ENCODE results near the gene HDGFL2.

Gene HDGFL2

DNA sequence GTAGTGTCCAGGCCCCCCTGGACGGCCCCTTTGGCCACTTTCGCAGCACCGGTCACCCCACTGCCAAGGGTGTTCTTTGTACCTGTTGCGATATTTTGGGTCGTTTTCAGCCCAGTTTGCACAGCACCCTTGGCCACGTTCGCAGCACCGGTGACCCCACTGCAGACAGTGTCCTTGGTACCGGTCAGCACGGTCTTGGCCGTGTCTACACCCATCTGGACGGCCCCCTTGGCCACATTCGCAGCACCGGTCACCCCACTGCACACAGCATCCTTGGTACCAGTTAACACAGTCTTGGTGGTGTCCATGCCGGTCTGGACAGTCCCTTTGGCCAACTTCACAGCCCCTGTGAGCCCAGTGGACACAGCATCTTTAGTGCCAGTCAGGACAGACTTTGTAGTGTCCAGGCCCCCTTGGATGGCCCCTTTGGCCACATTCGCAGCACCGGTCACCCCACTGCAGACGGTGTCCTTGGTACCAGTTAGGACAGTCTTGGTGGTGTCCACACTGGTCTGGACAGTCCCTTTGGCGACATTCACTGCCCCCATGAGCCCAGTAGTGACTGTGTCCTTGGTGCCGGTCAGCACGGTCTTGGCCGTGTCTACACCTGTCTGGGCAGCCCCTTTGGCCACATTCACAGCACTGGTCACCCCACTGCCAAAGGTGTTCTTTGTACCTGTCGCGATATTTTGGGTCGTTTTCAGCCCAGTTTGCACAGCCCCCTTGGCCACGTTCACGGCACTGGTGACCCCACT, 39.4 kb downstream of the HDGFL2 start:
- Histone ChIP-seq H3K4me1 (ENCODE audit: control insufficient read depth, insufficient read depth, low read length) (no peaks in the 10 kb centered on the region), H3K4me3 (ENCODE audit: low read depth, low read length) (no peak overlapping the region), H3K9me3 (ENCODE audit: control insufficient read depth, insufficient read depth, low read length) (no peaks in the 10 kb centered on the region), H3K36me3 (ENCODE audit: control insufficient read depth, insufficient read depth, low read length) (no peaks in the 10 kb centered on the region), H3K27ac (ENCODE audit: low read depth, low read length) (no peak overlapping the region), H3K9ac (ENCODE audit: low read depth, low read length) (no peak overlapping the region), H3K27me3 (ENCODE audit: control insufficient read depth, insufficient read depth, low read length) (peaks cover 45% of the 10 kb centered on the region)

DNA sequence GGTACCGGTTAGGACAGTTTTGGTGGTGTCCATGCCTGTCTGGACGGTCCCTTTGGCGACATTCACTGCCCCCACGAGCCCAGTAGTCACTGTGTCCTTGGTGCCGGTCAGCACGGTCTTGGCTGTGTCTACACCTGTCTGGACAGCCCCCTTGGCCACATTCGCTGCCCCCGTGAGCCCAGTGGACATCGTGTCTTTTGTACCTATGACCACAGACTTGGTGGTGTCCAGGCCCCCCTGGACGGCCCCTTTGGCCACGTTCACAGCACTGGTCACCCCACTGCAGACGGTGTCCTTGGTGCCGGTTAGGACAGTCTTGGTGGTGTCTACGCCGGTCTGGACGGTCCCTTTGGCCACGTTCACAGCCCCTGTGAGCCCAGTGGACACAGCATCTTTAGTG, 40.0 kb downstream of the HDGFL2 start:
- H3K36me3 ChIP-seq (ENCODE audit: control insufficient read depth, insufficient read depth, low read length): no peaks in the 10 kb centered on the region
- no peaks in the 10 kb centered on the region for H3K4me1 ChIP-seq (ENCODE audit: control insufficient read depth, insufficient read depth, low read length)
- H3K27me3 ChIP-seq (ENCODE audit: control insufficient read depth, insufficient read depth, low read length): peaks cover 45% of the 10 kb centered on the region

DNA sequence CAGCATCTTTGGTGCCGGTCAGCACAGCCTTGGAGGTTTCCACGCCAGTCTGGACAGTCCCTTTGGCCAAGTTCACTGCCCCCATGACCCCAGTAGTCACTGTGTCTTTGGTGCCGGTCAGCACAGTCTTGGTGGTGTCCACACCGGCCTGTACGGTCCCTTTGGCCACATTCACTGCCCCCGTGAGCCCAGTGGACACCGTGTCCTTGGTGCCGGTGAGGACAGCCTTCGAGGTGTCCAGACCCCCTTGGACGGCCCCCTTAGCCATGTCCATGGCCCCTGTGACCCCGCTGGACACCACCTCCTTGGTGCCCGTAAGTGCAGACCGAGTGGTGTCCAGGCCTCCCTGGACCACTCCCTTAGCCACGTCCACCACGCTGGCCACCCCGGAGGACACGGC, 41.2 kb downstream of the HDGFL2 start:
- Histone ChIP-seq H3K9ac (ENCODE audit: low read depth, low read length) (no peak overlapping the region), H3K4me1 (ENCODE audit: control insufficient read depth, insufficient read depth, low read length) (no peaks in the 10 kb centered on the region), H3K36me3 (ENCODE audit: control insufficient read depth, insufficient read depth, low read length) (no peaks in the 10 kb centered on the region), H3K27ac (ENCODE audit: low read depth, low read length) (no peak overlapping the region), H3K27me3 (ENCODE audit: control insufficient read depth, insufficient read depth, low read length) (peaks cover 47% of the 10 kb centered on the region), H3K4me3 (ENCODE audit: low read depth, low read length) (no peak overlapping the region), H3K9me3 (ENCODE audit: control insufficient read depth, insufficient read depth, low read length) (no peaks in the 10 kb centered on the region)

More for the DNA sequence above, 40.0 kb downstream of the HDGFL2 start:
- no peak overlapping the region for H3K9ac ChIP-seq (ENCODE audit: low read depth, low read length)
- H3K27ac ChIP-seq (ENCODE audit: low read depth, low read length): no peak overlapping the region
- H3K4me3 ChIP-seq (ENCODE audit: low read depth, low read length): no peak overlapping the region
- no peaks in the 10 kb centered on the region for H3K9me3 ChIP-seq (ENCODE audit: control insufficient read depth, insufficient read depth, low read length)

DNA sequence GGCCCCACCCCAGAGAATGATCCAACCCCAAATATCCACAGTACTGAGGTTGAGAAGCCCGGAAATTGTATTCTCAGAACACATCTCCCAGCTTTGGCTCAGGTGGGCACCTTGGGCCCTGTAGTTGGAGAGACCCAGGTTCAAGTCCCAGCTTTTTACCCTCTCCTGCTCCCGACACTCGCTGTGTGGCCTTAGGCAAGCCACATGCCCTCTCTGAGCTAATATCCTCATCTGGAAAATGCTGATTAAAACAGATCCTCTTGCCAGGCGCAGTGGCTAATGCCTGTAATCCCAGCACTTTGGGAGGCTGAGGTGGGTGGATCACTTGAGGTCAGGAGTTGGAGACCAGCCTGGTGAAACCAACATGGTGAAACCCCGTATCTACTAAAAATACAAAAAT, 43.6 kb downstream of the HDGFL2 start:
- no peak overlapping the region for H3K4me3 ChIP-seq (ENCODE audit: low read depth, low read length)
- peaks cover 43% of the 10 kb centered on the region for H3K27me3 ChIP-seq (ENCODE audit: control insufficient read depth, insufficient read depth, low read length)
- no peaks in the 10 kb centered on the region for H3K9me3 ChIP-seq (ENCODE audit: control insufficient read depth, insufficient read depth, low read length)
- no peak overlapping the region for H3K9ac ChIP-seq (ENCODE audit: low read depth, low read length)
- no peaks in the 10 kb centered on the region for H3K4me1 ChIP-seq (ENCODE audit: control insufficient read depth, insufficient read depth, low read length)
- H3K27ac ChIP-seq (ENCODE audit: low read depth, low read length): no peak overlapping the region
- H3K36me3 ChIP-seq (ENCODE audit: control insufficient read depth, insufficient read depth, low read length): no peaks in the 10 kb centered on the region

DNA sequence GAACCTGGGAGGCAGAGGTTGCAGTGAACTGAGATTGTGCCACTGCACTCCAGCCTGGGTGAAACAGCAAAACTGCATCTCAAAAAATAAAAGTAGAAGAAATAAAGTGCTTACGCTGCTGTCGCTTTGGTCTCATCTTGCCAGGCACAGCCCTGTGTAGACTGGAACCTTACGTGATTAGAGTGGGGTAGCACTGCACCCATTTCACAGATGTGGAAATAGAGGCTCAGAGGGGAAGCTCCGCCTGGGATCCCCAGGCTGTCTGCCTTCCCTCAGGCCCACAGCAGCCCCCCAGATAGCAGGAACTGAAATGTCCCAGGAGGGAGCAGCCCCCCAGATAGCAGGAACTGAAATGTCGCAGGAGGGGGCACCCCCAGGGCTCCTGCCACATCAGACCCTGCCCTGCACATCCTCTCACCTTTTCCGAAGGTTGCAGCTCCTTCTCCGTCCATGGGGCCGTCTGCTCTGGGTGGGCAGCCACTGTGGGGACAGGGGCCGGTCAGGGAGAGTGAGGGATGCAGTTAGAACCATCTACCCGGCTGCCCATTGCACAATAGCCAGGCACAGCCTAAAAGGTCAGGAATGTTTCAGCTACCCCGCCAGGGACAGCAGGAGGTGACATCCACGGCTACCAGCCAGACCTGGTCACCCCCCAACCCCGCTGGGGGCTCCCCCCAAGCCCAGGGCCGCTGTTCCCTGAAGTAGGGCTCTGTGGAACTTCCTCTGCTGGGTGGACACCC, 44.3 kb downstream of the HDGFL2 start:
- Histone ChIP-seq H3K4me3 (ENCODE audit: low read depth, low read length) (no peak overlapping the region), H3K4me1 (ENCODE audit: control insufficient read depth, insufficient read depth, low read length) (no peaks in the 10 kb centered on the region), H3K27me3 (ENCODE audit: control insufficient read depth, insufficient read depth, low read length) (peaks cover 41% of the 10 kb centered on the region), H3K9me3 (ENCODE audit: control insufficient read depth, insufficient read depth, low read length) (no peaks in the 10 kb centered on the region), H3K36me3 (ENCODE audit: control insufficient read depth, insufficient read depth, low read length) (no peaks in the 10 kb centered on the region), H3K9ac (ENCODE audit: low read depth, low read length) (no peak overlapping the region), H3K27ac (ENCODE audit: low read depth, low read length) (no peak overlapping the region)

DNA sequence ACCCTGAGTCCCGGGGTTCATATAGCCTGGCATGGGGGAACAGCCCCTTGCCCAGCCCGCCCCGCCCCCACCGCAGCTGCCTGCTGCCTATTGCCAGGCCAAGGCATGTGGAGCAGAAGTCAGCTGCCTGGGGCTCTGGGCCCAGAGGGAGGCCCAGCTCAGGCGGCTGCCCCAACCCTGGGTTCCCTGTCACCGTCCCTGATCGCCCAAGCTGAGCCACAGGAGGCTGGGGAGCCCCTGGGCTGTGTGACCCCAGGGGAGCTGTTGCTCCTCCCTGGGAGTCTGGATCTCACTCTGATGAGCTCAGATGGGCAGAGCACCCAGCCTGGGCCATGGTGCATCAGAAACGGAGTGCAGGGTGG, 44.8 kb downstream of the HDGFL2 start:
- Histone ChIP-seq H3K4me3 (ENCODE audit: low read depth, low read length) (no peak overlapping the region), H3K9me3 (ENCODE audit: control insufficient read depth, insufficient read depth, low read length) (no peaks in the 10 kb centered on the region), H3K4me1 (ENCODE audit: control insufficient read depth, insufficient read depth, low read length) (no peaks in the 10 kb centered on the region), H3K36me3 (ENCODE audit: control insufficient read depth, insufficient read depth, low read length) (no peaks in the 10 kb centered on the region), H3K27me3 (ENCODE audit: control insufficient read depth, insufficient read depth, low read length) (peaks cover 37% of the 10 kb centered on the region), H3K27ac (ENCODE audit: low read depth, low read length) (no peak overlapping the region), H3K9ac (ENCODE audit: low read depth, low read length) (no peak overlapping the region)

DNA sequence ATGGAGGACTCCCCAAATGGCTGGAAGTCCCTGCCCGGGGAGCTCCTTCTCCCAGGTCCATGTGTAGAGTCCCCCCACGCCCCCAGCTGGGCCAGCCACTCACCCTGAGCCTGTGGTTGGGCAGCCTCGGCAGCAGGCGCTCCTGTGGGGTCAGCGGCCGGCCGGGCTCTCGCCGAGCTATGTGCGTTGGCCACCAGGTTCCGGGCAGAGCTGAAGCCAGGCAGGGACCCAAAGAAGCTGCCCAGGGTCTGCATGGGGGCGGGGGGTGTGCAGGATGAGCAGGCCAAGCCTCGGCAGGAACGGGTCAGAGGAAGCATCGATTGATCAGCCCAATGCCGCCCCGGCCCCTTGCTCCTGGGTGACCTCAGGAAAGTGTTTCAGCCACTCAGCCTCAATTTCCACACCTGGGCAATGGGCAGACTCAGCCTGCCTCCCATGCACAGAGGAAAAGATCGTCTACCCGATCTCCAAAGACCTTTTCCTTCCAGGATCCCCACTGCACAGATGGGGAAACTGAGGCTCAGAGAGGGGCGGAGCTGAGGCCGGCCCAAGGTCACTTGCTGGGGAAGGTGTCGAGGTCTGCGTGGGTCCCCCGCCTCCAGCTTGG, 45.5 kb downstream of the HDGFL2 start:
- H3K36me3 ChIP-seq (ENCODE audit: control insufficient read depth, insufficient read depth, low read length): no peaks in the 10 kb centered on the region
- H3K4me1 ChIP-seq (ENCODE audit: control insufficient read depth, insufficient read depth, low read length): no peaks in the 10 kb centered on the region
- no peak overlapping the region for H3K27ac ChIP-seq (ENCODE audit: low read depth, low read length)
- H3K9me3 ChIP-seq (ENCODE audit: control insufficient read depth, insufficient read depth, low read length): no peaks in the 10 kb centered on the region
- H3K4me3 ChIP-seq (ENCODE audit: low read depth, low read length): no peak overlapping the region
- no peak overlapping the region for H3K9ac ChIP-seq (ENCODE audit: low read depth, low read length)
- H3K27me3 ChIP-seq (ENCODE audit: control insufficient read depth, insufficient read depth, low read length): peaks cover 30% of the 10 kb centered on the region

DNA sequence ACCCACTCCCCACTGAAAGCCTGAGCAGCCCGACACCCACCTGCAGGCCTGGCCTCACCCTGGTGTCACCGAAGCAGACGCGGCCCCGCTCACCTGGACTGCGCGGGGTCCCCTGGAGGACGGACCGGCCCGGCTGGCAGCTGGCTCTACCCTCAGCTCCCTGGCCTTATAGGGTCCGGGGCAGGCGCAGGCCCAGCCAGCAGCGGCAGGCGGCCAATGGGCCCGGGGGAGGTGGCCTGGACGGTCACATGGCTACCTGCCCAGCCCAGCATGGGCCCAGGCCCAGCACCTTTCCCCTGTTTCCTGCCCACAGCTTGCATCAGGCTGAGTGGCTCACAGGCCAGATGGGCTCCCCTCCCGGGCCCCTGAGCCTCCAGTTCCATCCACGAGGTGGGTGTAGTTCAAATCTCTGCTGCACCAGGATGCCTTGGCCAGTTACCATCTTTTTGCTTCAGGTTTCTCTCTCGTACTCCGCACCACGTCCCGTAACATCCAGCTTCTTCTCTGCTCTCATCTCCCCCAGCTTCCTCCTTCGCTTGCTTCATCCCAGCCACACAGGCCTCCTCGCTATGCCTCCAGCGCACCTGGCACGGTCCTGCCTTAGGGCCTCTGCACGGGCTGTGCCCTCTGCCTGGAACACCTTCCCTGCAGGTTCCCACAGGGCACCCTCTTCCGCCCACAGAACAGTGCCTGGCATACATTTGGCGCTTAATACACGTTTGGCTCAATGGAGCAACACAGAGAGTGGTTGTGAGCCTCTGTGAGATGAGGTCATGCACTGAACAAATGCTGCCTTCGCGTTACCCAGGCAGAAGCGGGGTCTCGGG, 46.5 kb downstream of the HDGFL2 start, which contains the start of gene PLIN4:
PLIN4 (minus strand) TSS at position 142 of the 827 bp plus-strand sequence. CDS start 214 bp downstream, outside the sequence.
- Histone ChIP-seq H3K4me1 (ENCODE audit: control insufficient read depth, insufficient read depth, low read length) (no peaks in the 10 kb centered on the region), H3K4me3 (ENCODE audit: low read depth, low read length) (no peak within 1 kb of the TSS), H3K9ac (ENCODE audit: low read depth, low read length) (no peak within 1 kb of the TSS), H3K27ac (ENCODE audit: low read depth, low read length) (no peak within 1 kb of the TSS), H3K27me3 (ENCODE audit: control insufficient read depth, insufficient read depth, low read length) (peaks cover 21% of the 10 kb centered on the region), H3K36me3 (ENCODE audit: control insufficient read depth, insufficient read depth, low read length) (no peaks in the 10 kb centered on the region), H3K9me3 (ENCODE audit: control insufficient read depth, insufficient read depth, low read length) (no peaks in the 10 kb centered on the region)

DNA sequence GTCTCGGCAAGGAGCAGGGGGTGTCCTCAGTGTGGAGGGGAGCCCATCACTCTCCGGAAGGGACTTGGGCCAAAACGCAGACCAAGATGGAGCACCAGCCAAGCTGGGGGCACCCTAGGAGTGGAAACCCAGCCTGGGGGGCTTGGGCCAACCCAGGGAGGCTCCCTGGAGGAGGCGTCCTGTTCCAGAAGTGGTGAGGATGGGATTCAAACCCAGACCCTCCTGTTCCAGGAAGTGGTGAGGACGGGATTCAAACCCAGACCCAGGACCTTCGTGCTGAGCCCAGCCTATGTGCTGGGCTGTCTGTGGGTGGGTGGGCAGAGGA, 47.0 kb downstream of the HDGFL2 start:
- Histone ChIP-seq H3K27ac (ENCODE audit: low read depth, low read length) (no peak overlapping the region), H3K9me3 (ENCODE audit: control insufficient read depth, insufficient read depth, low read length) (no peaks in the 10 kb centered on the region), H3K36me3 (ENCODE audit: control insufficient read depth, insufficient read depth, low read length) (no peaks in the 10 kb centered on the region), H3K4me1 (ENCODE audit: control insufficient read depth, insufficient read depth, low read length) (no peaks in the 10 kb centered on the region), H3K9ac (ENCODE audit: low read depth, low read length) (no peak overlapping the region), H3K4me3 (ENCODE audit: low read depth, low read length) (no peak overlapping the region), H3K27me3 (ENCODE audit: control insufficient read depth, insufficient read depth, low read length) (peaks cover 15% of the 10 kb centered on the region)

DNA sequence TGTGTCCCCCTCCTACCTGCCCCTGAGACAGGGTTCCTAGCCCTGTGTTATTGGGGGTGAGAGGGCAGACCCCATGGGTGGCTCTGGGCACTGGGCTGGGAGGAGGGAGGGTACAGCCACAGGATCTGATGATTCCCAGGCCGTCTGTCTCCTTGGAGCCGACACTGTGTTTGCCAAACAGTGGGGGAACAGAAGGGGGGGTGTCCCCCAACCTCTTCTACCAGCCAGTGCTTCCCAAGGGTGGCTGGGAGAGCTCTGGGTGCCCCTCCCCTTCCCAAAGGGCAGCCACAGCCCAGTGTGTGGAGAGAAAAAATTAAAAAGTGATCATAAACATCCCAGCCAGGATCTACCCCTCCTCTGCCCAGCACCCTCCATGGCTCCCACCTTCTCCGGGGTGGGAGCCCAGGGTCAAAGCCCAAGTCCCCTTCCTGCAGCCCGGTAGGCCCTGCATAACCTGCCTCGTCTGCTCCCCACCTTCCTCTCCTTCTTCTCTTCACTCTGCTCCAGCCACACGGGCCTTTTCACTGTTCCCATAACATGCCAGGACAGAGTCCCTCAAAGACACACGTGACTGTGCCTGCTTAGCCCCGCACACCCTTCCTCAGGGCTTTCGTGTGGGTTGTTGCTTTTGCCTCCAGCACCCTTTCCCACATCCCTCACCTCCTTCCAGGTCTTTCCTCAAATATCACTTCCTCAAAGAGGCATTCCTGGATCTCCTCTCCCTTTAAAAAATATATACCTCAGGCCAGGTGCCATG, 47.6 kb downstream of the HDGFL2 start:
- no peaks in the 10 kb centered on the region for H3K36me3 ChIP-seq (ENCODE audit: control insufficient read depth, insufficient read depth, low read length)
- no peaks in the 10 kb centered on the region for H3K9me3 ChIP-seq (ENCODE audit: control insufficient read depth, insufficient read depth, low read length)
- H3K27ac ChIP-seq (ENCODE audit: low read depth, low read length): no peak overlapping the region
- no peak overlapping the region for H3K4me3 ChIP-seq (ENCODE audit: low read depth, low read length)
- H3K9ac ChIP-seq (ENCODE audit: low read depth, low read length): no peak overlapping the region
- H3K27me3 ChIP-seq (ENCODE audit: control insufficient read depth, insufficient read depth, low read length): peaks cover 14% of the 10 kb centered on the region
- H3K4me1 ChIP-seq (ENCODE audit: control insufficient read depth, insufficient read depth, low read length): no peaks in the 10 kb centered on the region
